ENCODE measurements around the gene LRP1. TPM values are rescaled to one million over a fixed set of nuclear protein-coding genes. Genes with fewer than 3 reads are reported as not detected.

LRP1 gene
- total and polyA plus RNA-seq, 2 of the 13 experiments (the other 11 are each of a cell fraction or from before 2014, with no cell fraction given), result 14.7 to 30.8 TPM

DNA sequence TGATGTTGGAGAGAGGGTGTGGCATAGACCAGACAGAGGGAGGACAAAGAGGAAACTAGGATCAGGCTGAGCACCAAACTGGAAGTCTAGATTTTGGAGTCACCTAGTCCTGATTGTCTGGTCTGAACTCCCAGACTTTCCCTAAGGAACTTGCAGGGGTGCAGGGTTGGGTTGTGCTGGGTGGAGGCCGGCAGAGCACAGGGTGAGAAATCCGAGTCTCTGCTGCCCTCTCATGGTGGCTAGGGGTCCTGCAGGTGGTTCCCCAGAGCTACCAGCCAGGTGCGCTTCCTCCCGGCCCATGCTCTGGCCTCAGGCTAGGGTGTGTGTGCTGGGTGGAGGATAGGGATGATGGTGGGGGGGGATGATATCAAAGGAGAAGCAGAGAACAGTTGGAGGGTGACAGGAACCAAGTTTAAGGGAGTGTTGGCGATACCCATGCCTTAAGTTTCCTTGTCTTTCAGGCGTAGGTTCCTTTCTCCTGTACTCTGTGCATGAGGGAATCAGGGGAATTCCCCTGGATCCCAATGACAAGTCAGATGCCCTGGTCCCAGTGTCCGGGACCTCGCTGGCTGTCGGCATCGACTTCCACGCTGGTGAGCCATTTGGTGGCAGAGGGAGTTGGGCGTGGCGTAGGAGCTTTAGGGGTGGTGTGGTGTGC, 54.8 kb downstream of the LRP1 start (continued):
- TF ChIP-seq ZNF782 (CRISPR knock-in tag; IDR thresholded peaks at IDR 0.05; ENCODE audit: borderline replicate concordance), result no peak
- TF ChIP-seq ZFP91 (CRISPR knock-in tag; IDR thresholded peaks at IDR 0.05; ENCODE audit: borderline replicate concordance), result 0 out of 2 replicates have a peak, but pooled peaks have one; percentile 13
- TF ChIP-seq, protein P1, sequence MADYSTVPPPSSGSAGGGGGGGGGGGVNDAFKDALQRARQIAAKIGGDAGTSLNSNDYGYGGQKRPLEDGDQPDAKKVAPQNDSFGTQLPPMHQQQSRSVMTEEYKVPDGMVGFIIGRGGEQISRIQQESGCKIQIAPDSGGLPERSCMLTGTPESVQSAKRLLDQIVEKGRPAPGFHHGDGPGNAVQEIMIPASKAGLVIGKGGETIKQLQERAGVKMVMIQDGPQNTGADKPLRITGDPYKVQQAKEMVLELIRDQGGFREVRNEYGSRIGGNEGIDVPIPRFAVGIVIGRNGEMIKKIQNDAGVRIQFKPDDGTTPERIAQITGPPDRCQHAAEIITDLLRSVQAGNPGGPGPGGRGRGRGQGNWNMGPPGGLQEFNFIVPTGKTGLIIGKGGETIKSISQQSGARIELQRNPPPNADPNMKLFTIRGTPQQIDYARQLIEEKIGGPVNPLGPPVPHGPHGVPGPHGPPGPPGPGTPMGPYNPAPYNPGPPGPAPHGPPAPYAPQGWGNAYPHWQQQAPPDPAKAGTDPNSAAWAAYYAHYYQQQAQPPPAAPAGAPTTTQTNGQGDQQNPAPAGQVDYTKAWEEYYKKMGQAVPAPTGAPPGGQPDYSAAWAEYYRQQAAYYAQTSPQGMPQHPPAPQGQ (CRISPR knock-in tag; IDR thresholded peaks at IDR 0.05; ENCODE audit: borderline replicate concordance), result no peak
- no peak for TF ChIP-seq GATAD1 (CRISPR knock-in tag; IDR thresholded peaks at IDR 0.05)
- TF ChIP-seq ZNF639 (CRISPR knock-in tag; conservative IDR thresholded peaks at IDR 0.05), result no peak
- peak; percentile 93 for TF ChIP-seq STAG1 (CRISPR knock-in tag; IDR thresholded peaks at IDR 0.05)
- TF ChIP-seq, protein P2, sequence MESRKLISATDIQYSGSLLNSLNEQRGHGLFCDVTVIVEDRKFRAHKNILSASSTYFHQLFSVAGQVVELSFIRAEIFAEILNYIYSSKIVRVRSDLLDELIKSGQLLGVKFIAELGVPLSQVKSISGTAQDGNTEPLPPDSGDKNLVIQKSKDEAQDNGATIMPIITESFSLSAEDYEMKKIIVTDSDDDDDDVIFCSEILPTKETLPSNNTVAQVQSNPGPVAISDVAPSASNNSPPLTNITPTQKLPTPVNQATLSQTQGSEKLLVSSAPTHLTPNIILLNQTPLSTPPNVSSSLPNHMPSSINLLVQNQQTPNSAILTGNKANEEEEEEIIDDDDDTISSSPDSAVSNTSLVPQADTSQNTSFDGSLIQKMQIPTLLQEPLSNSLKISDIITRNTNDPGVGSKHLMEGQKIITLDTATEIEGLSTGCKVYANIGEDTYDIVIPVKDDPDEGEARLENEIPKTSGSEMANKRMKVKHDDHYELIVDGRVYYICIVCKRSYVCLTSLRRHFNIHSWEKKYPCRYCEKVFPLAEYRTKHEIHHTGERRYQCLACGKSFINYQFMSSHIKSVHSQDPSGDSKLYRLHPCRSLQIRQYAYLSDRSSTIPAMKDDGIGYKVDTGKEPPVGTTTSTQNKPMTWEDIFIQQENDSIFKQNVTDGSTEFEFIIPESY (CRISPR knock-in tag; IDR thresholded peaks at IDR 0.05), result peak; percentile 49; the same call in 1 of the 2 replicates
- 0 out of 2 replicates have a peak, but pooled peaks have one; percentile 12 for TF ChIP-seq FOSL2 (CRISPR knock-in tag; IDR thresholded peaks at IDR 0.05)
- no peak for TF ChIP-seq REL (CRISPR knock-in tag; conservative IDR thresholded peaks at IDR 0.05)
- TF ChIP-seq, protein P3, sequence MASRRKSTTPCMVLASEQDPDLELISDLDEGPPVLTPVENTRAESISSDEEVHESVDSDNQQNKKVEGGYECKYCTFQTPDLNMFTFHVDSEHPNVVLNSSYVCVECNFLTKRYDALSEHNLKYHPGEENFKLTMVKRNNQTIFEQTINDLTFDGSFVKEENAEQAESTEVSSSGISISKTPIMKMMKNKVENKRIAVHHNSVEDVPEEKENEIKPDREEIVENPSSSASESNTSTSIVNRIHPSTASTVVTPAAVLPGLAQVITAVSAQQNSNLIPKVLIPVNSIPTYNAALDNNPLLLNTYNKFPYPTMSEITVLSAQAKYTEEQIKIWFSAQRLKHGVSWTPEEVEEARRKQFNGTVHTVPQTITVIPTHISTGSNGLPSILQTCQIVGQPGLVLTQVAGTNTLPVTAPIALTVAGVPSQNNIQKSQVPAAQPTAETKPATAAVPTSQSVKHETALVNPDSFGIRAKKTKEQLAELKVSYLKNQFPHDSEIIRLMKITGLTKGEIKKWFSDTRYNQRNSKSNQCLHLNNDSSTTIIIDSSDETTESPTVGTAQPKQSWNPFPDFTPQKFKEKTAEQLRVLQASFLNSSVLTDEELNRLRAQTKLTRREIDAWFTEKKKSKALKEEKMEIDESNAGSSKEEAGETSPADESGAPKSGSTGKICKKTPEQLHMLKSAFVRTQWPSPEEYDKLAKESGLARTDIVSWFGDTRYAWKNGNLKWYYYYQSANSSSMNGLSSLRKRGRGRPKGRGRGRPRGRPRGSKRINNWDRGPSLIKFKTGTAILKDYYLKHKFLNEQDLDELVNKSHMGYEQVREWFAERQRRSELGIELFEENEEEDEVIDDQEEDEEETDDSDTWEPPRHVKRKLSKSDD (CRISPR knock-in tag; IDR thresholded peaks at IDR 0.05; ENCODE audit: low read depth), result 0 out of 2 replicates have a peak, but pooled peaks have one; percentile 31
- peak; percentile 95 for TF ChIP-seq CTCF (CRISPR knock-in tag; IDR thresholded peaks at IDR 0.05)
- 0 out of 2 replicates have a peak, but pooled peaks have one; percentile 41 for TF ChIP-seq DNMT1 (CRISPR knock-in tag; IDR thresholded peaks at IDR 0.05)
- TF ChIP-seq POLR2G (IDR thresholded peaks at IDR 0.05; ENCODE audit: low read depth, low read length), result peak; percentile 25; the same call in 1 of the 2 replicates

All from HepG2 (cell line).